GM21528 (cell line): ENCODE data around the gene CDK6.

Experiments
- ATAC-seq: cut with Tn5 transposase; IDR thresholded peaks from one replicate; pipeline ENCODE4 v1.9.1; 2021; ENCODE audit warnings: mild to moderate bottlenecking, moderate library complexity; ENCODE audit not compliant: unreplicated experiment, low FRiP score

The CDK6 gene

DNA sequence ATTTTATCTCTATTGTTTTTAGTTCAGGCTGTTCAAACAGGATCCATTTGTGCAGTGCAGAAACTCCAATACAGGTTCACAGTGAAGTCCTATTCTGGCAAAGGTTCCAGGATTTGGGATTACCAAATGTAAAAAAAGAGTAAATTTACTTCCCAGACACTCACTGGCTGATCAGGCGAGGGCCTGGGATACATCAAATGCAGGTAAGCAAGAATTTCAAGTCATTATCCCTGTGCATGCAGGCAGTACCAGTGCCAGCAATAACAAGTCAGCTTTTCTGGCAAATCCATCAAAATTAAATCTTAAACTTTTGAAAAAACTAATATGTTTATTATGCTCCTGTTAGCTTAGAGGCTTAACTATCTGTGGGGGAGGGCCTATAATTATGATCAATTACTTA is 6.3 kb downstream of the CDK6 start:
- ATAC-seq, result no peak

DNA sequence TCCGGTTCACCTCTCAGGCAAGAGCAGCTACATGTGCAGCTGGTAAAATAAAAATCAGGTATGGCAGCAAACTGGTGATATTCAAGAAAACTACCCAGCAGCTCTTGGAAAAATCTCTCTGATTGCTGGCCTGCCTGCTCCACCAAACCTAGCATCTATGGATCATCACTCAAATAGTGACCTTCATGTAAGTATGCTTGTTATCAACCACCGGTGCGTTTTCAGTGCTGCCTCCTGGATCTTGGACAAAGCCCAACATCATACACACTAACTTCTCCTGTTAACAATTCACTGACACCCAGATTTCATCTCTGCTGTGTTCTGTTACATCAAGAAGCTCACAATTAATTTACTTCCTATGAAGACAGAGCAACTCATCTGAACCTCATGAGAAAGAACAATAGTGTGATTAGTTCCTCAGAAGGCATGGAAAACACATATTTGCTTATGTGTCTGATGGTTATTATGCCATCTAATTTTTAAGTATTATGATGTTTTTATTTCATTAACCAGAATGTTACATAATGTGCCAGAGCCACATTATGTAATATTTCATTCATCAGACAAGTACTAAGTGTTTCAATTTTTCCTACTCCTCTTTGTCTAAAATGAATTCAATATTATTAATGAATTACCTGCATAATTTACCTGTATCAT is 8.8 kb downstream of the CDK6 start:
- ATAC-seq, result no peak

DNA sequence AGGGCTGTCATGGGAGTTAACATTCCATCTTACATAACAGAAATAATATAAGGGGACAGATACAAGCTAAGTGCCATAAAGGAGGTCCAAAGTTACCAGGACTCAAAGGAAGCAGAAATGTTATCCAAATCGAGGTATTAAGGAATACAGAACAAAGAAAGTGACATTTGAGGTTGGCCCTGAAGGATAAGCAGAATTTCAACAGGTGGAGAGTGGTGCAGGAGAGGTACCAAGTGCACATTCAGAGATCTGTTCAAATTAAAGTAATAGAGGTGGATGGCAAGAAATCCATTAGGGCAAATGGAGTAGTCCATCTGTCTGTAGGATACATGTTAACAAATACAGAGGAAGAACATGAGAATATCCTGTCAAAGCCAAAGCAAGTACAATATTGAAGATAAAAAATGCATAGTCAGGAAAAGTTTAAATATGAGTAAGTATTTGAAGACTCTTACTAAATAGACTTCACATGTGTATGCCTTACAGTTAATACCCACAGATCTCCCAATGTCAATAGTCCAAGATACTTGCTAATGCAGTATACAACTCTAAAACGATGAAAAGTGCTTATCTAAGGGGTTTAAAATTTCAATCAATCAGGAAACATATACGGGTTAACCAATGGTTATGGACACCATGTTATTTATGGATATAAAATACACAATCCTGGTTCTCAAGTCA is 10.0 kb downstream of the CDK6 start:
- no peak for ATAC-seq

DNA sequence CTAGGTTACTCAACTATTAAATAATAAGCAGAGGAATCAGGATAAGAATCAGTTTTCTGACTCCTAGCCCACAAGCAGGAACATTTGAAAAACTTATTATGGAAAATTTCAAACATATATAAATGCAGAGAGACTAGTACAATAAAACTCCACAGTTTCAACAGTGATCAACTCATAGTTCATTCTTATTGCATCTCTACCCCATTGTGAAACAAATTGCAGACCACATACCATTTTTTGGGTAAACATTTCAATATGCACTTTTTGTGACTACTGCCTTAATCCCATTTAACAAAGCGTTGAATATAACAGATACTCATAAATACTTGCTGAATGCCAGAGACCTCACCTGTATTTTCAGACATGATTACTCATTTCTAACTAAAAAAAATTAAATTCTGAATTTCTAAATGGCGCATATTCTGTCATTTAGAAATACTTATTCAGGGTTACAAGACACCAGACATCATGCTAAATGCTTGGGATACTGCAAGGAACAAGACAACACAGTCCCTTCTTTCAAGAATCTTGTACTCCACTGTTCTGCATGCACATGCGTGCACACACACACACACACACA is 11.4 kb downstream of the CDK6 start:
- no peak for ATAC-seq

DNA sequence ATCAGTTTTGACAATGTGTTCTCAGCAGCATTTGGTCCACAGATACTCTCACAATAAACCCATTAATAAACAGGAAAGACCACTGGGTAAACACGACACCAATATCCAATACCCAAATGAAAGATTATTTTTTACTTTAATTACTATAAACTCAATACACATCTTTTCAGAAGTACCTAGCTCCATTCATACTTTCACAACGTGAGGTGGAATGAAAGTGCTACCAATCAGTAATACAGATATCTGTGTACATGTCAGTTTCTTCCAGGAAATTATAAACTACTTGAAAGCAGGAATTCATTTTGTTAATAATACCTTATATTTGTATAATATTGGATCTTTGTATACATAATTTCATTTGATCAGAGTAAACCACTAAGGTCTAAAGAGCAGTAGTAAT is 11.9 kb downstream of the CDK6 start:
- ATAC-seq, result no peak

DNA sequence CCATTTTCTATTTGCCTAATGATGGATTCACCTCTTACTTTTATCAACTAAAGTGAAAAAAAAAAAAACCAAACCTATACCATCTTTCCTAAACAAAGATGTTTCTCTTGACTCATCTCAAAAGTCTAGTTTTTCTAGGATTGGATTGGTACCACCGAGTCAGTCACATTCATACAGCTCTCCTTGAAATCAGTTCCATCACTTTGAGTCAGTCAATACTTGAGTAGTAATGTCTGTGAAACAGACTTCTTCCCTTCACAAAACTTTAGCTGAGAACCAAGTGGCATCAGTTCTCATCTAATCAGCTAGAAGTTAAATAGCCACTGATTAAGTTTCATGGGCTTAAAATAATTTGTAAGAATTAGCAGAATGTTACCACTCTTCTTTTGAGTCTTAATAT is 13.3 kb downstream of the CDK6 start:
- no peak for ATAC-seq

DNA sequence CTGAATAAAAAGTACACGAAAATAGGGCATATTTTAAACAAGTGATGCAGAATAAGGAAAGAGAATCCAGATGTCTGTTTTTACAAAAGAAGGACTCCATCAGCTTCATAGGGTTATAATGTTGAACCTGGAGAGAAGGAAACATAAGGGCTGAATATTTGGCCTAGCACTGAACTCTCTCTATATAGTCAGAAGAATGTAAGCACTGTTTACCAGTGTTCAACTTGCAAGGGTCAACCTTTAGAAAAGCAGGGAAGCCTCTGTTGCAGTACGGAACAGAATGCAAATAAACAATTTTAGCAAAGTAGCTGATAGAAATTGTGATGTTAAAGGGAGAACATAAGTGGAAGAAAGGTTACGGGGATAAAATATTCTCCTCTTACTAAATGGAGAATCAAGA is 16.2 kb downstream of the CDK6 start:
- no peak for ATAC-seq

DNA sequence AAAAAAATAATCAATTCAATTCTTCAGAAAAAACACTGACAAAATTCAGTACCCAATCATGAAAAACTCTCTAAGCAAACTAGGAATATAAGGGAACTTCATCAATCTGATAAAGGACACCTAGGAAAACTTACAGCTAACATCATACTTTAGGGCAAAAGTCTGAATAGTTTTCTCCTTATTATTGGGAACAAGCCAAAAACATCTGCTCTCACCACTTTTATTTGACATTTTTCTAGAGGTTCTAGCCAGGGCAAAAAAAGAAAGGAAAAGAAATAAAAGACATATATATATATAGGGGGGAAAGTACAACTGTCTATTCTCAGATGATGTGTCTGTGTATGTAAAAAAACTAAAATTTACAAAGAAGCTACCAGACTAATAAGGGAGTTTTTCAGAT is 19.0 kb downstream of the CDK6 start:
- ATAC-seq, result no peak

DNA sequence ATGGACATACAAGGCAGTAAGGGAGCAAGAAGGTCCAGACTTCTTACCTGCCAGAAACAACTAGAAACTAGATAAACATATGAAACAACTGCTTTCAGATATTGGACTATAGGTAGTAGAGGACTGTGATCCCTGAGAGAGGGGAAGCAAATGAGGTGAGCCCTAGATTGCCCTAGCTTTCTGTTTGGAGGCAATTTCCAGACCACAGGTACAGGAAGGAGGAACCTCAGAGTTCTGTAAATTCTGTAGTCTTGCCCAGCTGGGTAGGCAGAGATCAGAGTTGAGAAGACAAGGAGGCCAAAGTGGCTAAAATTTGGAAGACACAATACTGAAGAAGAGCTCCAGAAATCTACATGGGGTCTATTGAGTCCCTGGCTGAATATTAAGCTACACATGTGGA is 21.0 kb downstream of the CDK6 start:
- ATAC-seq, result peak; percentile 53

DNA sequence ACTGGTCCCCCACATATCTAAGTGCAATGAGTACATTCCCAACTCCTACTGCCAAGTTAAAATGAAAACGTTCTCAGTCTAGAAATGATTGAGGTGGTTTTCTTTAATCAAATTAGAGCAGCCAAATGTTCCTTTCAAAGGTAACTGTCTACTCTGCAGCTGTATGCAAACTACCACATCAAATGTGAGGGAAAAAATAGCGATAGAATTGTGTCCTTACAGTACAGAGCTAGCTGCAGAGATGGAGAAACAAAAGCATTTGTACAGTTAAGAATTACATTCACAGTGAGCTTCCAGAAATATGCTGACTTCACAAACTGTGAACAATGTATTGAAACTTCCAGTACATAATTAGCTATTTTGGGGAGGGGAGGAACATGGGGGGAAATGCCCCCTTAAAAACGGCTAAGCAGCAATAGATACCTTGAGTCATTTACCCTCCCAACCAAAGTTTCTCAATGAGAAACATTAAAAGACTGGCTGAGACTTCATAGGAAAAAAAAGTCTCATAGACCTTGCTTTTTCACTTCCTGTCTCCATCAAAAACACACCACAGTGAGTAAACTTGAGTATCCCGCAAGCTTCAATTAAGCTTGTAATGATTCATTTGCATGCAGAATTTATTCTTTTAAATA is 22.9 kb downstream of the CDK6 start:
- ATAC-seq, result peak; percentile 54

DNA sequence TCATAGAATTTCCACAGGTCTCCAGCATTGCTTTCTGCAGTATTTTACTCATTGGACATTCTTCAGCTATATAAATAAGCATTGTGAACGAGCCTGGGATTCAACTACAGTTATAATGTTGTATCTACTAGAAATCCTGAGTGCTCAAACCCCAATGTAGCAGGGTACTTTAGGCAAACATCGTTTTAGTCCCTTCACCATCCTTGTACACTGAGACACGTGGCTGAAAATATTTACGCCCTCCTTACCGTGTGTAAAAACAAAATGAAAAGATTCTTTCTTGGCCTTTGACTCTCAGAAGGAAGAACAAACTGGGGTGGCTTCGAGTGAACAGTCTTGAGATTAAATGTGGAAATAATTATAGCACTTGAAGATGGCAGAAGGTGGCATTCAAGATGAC is 25.2 kb downstream of the CDK6 start:
- no peak for ATAC-seq

DNA sequence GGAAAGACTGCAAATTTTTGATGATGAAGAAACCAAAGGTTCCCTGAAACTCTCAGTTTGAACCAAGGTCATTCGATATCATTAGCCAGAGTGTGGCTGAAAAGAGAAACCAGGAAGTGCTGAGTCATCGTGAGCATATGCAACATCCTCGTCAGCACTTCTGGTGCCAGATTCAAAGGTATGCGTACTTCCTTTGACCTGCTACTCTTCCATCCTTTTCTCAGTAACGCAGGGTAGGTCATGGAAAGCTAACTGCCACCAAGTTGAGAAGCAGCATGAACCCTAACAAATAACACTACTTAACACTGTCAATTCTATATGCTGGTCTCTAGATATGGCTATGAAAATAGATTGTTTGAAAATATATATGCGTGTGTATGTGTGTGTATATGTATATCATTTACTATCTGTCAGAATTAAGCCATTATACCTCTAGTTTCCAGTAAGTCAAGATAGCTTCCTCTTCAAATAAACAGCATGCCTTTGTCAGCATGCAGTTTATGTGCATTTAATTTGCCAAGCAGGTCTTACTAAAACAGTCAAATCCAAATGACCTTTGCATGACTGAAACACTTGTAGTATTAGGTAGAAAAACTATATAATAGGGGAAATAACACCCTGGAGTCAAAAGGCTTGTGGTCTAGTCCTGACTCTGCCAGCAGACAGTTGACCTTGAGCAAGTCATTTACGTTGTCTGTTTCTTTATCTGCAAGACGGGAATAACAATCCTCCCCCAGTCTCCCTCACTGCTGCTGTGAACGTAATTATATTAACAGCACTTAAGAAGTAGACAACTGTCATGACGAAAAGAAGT is 26.4 kb downstream of the CDK6 start:
- peak; percentile 85 for ATAC-seq

DNA sequence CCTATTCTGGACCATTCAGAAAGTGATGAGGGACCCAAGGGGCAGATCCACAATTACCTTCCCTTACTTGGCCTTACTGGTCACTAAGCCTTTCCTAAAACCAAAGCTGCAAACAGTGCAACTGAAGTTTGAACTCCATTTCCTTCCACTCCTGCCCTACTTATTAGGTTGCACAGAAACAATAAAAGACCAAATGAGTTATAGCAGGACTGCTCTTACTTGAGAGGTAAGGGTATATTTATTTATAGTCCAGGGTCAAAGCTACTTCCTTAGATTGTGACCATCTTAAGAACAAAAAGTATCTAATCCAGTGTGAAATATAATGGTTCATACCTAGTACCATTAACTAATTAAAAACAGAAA is 27.0 kb downstream of the CDK6 start:
- ATAC-seq, result peak; percentile 29

DNA sequence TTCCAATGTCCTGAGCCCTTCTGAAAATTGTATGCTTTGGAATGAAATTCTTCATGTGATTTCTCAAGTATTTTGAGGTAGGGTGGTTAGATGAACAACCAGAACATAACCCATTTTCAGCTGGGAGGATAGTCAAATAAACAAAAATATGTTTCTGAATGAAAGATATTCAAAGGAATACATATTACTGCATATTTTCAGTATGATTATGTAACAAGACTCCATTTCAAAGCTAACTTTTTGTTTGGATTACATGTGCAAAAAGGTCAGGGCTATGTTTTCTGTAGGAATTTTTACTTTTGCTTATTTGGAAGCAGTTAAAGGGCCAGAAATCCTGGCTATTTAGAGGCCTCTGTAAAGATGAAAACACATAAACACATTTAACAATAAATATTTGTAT is 27.7 kb downstream of the CDK6 start:
- no peak for ATAC-seq

DNA sequence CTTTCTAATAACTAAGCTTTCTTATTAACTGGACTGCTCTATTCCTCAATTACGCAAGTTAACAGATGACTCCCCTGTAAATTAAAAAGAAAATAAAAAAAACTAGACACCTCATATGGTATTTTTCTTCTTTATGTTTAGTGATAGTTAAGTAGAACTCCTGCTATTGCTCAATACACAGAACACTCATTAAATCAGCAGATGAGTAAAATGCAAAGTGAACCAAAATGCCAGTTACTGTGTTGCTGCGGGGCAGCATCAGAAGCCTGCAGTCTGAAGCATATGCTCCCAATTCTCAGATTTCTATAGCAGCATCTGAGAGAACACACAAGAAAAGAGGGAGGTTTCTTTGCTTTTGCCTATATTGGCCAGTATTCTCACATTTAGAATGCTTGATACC is 28.4 kb downstream of the CDK6 start:
- no peak for ATAC-seq

DNA sequence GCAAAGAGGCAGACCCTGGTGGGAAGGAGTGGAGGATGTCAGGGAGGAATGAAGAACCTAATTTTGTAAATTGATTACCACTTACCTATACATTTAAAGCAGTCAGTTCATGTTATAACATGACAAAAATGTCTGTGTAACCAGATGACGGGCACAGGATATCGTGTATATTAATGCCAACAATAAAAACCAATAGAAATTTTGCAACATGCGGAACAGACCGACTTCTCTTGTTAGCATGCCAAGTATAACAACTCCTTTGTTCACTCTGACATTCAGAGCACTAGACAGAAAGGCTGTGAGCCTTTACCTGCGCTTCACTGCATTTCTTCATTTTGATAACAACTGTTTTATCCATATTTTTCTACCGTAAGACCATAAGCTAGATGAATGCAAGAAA is 29.9 kb downstream of the CDK6 start:
- no peak for ATAC-seq

DNA sequence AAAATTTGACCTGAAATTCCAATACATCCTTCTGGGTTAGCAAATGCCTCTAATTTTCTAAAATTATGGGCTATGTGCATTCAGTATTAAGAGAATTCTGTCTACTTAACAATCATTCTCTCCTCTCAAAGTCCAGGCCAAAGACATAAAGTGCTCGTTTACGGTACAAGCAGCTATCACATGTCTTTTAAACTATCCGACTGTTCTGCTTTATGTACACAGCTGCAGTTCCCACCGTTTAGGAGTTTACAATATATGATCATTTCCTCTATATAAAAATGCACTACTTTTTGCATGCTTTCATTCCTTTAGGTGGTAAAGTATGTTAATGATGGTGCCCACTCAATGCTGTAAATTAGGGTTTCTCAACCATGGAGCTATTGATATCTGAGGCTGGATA is 34.0 kb downstream of the CDK6 start:
- no peak for ATAC-seq

DNA sequence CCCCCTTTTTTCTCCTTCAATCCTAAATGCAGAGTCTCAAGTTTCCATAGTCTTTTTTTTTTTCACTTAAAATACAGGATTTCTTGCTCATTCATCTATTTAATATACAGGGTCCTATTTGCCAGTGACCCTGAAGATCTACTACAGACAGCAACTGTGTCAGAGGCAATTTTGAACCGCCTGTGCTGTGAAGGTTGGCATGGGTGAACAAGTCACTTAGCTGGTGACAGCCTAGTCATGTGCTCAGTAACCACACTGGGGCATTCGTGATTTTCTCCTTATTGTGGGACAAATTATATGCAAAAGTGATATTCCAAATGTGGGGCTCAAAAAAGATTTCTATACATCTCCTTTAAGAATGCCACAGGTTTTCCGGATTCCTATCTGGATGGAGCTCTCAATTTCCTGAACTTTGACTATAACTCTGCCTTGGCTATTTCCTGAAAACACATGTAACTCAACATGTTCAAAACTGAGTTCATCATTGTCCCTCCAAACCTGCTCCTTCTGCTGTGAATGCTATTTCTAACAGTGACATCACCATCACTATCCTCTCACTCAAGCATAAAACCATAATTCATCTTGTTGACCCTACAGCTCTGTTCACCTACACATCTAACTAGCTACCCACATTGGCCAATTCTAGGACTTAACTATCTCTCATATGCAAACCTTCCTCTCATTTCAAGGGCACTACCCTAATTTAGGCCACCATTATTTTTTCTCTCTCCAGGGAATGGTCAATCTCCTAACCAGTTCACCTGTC is 36.7 kb downstream of the CDK6 start:
- no peak for ATAC-seq

DNA sequence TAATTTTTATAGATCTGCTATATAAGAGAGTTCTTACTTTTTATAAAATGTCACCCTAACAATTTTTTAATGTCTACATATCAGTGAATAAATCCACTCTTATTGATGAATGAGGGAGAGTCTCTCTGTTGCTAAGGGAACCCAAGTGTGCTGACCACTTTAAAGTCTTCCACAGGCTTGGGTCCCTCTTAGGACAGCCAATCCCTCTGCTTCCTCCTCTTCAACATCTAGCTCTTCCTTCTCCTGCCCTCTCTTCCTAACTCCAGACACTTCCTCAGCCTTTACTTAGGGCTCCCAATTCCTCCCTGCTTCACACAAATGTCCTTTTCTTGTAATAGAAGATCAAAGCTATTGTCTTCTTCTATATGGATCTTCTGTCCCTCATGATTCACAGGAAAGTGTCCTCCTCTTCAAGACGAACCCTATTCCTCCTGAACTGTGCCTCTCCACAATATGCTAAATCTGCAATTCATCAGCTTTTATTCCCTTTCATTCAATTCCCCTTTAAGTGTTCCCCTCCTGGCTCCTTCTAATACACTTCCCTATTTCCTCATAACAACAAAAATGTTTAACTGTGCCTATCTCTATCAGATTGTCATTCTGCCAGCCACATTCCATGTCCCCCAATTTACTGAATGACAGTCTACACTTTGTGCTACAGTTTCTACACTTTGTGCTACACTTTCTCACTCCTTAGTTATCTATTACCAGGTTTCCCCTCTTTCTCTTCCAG is 37.7 kb downstream of the CDK6 start:
- ATAC-seq, result no peak

DNA sequence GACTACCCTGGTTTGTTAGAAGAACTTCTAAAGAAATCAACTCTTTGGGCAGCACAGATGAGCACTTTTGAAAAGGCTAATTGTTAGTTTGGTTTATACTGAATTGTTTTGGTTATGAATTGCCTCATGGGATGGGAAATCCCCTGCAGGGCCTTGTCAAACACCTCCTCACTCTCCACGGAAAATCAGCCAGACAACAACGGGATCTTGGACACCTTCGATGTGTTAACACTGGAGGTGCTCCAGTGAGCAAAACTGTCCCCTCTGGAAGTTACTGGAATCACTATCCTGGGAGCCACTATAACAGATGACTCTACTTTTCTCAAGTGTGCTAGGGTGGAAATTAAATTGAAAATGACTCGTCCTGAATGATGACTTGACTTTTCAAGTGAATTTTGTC is 38.7 kb downstream of the CDK6 start:
- no peak for ATAC-seq
